DMS53 treated with DMSO at 0.1 percent for 48 hours (cell line): ENCODE results near the gene EEA1.
"Not testable (repeated sequence)": the region's sequence is repeated elsewhere in the genome, so short reads cannot be mapped to it uniquely, and the experiment has no call there.

Experiments
- DNase-seq: peaks from one replicate; lab custom pipeline; 2025; ENCODE audit not compliant: unreplicated experiment; lab: John Stamatoyannopoulos, UW

The EEA1 gene

DNA sequence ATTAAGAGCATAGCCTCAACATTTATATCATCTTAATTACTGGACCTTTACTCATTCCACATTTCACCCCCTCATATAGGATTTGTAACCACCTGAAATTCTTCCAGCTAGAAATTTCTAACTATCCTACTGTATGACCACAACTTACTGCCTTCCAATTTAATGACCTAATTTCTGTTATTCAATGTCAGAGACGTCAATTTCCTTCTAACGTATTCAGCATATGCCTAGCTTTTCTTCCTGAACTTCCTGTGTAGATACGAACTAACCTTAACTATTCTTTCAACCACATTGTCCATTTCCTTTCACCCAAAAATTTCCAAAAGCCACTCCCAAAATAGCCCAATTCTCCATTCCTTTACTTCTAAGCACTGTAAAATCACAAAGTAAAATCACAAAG is 108.0 kb downstream of the EEA1 start:
- no peak for DNase-seq

DNA sequence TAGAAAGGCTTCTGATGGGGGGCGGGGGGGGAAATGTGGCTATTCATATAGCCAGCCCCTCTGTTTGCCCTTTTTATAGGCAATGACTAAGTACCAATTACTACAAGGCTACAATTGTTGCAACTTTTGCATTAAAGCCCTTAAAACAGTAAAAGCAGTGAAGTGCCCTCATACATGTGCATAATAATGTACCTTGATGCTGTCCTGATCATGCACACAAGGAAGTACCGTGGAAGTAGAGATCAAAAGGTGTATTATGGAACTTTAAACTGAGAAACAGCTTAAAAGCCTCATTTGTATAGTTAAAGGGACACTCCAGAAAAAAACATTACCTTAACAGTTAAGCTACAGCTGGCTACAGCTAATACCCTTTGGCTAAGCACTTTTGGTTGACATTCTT is 114.5 kb downstream of the EEA1 start:
- DNase-seq = no peak

DNA sequence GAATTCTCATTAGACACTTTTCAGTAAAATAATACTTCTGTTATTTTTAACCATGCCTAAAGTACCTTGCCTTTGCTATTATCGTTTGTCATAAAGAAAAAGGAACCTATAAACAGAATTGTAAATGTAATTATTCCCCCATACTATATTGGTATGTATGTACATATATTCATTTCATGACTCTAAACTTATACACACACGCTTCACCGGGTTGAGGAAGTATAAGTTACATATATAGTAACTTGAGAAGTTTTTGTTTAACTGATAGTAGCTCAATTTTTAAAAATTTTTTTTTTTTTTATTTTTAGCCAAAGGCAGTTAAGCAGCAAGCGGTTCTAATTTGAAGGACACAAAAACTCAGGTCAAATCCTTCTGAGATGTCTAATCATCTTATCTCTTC is 118.7 kb downstream of the EEA1 start:
- no peak for DNase-seq

DNA sequence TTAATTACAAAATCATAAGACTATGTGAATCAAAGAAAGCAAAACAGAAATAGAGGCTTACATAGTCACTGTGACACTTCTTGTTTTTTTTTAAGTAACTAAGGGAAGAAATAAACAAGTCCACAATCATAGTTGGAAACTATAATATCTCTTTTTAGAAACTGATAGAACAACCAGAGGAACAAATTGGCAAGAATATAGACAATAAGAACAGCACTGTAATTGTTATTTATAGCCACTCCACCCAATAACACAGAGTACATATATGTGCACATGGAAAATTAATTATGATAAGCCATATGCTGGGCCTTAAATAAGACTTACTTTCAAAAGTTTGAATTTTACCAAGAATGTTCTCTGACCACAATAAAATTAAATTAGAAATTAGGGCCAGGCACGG is 125.2 kb downstream of the EEA1 start:
- DNase-seq = no peak

DNA sequence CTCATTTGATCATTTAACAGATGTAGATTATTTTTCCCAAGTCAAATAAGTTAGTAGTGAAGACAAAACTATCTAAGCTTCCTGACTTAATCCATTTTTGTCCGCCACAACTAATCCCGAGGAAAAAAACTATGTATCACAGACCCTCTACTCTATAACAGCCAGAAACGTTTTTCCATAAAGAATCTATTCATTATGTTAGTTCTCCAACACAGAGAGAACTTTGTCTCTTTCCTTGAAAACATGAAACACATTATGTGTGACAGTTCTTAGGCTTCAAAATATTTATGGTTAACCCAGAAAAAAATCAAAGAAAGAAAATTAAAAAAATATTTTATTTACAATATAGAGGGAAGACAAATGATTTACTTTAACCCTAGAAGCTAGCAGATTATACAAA is 126.2 kb downstream of the EEA1 start:
- no peak for DNase-seq

DNA sequence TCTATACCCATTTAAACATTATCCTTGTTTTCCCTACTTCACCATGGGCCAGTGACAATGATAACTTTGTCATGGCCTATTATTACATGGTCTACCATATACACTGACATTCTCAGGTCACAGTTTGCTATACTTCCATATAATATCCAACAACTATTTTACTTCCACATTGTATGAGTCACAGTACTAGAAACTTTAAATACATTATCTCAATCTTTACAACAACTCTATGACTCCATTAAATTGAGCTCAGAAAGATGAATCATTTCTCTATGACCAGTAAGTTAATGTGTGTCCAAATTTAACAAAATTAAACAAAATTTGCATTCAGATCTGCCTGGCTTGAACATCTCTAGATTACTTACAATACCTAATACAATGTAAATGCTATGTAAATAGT is 132.4 kb downstream of the EEA1 start:
- DNase-seq = no peak

DNA sequence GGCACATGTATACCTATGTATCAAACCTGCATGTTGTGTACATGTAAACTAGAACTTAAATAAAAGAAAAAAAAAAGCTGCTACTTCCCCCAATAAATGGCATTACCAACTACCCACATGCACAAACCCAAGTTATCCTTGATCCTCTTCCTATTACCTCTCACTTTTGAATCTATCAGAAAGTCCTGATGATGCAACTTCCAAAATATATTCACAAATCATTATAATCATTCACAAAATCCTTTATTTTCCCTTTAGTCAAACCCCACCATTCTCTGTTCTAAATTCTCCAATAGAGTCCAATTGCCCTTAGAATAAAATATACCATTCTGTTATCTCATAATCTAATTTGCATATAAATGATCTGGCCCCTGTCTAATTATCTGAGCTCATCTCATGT is 134.3 kb downstream of the EEA1 start:
- no peak for DNase-seq

DNA sequence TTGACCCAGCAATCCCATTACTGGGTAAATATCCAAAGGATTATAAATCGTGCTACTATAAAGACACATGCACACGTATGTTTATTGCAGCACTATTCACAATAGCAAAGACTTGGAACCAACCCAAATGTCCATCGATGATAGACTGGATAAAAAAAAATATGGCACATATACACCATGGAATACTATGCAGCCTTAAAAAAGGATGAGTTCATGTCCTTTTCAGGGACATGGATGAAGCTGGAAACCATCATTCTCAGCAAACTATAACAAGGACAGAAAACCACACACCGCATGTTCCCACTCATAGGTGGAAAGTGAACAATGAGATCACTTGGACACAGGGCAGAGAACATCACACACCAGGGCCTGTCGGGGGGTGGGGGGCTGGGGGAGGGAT is 134.7 kb downstream of the EEA1 start:
- DNase-seq = not testable (repeated sequence)

DNA sequence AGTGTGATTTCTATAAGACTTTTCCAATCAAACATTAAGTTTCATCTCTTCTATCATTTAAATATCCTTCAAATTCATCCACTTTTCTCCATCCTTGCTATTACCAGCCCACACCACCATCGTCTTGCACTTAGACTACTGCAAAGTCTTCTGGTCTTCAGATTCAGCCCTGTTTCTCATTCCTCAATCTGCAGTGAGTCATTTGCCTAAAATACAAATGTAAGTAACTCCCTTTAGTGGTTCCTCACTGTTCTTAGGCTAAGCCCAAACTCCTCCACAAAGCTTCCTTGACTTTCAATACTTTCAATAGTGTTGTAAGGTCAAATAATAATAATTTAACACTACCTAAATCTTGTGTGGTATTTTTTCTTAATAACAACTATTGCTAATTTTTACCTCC is 143.1 kb downstream of the EEA1 start:
- no peak for DNase-seq

DNA sequence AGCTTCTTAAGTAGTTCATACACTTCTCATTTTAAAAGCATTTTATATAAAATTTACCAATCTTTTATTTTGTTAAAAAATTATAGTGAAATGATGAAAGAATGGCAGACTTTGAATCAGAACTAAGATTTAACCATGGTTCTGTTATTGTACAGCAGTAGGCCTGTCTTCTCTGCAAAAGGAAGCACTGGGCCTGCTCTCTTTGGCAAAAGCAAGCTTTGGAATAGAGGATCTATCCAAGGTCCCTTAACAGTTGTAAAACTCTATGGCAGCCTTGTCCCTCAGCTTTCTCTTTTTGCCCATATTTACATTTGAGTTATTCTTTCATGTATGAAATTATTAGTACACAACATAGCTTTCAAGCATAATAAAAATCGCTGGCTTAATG is 143.5 kb downstream of the EEA1 start:
- no peak for DNase-seq

DNA sequence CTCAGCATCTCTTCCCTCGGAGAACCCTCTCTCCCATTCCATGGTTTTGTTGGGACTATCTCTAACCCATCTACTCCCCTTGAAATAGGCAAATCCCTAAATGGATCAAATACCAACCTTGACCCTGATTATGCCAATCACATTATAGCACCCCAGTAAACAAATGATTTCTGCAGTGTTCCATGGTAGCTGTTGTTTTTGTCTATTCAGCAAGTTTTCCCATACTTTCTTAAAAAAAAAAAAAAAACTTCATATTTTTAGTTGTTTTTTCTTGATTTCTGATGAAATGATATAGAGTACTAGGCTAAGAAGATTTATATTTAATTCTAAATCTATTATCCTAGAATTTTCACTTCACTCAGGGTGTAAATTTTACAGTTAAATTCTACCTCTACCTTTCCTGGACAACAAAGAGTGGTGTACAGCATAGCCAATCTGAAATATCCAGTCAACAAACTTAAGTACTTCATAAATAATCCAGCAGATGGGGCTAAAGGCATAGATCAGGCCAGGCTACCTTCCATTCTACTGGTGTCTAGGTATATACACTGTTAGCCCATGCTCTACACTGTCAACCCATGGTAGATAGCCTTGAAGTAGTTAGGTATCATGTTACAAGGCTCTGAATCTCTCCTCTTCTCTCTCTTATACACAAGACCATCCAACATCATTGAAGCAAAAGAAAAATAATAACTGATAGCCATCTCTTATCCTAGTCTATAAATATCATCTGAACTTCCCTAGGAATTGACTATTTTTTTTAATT is 144.1 kb downstream of the EEA1 start:
- DNase-seq = peak; percentile 98

DNA sequence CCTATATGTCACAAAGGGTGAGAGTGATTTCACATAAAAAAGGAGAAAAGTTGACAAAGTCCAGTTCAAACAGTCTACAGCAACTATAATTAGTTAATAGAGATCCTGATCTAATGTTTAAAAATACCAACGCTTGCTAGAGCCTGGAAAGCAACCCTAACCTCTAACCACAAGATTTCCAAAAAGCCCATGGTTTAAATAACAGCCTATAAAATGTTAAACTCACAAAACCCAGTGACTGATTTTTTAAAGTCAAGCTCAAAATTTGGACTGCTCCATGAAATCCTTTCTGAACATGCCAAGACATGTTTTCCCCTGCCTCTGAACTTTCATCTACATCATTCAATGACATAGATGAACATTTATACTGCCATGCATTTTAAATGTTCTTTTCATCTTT is 144.7 kb downstream of the EEA1 start:
- DNase-seq = no peak

DNA sequence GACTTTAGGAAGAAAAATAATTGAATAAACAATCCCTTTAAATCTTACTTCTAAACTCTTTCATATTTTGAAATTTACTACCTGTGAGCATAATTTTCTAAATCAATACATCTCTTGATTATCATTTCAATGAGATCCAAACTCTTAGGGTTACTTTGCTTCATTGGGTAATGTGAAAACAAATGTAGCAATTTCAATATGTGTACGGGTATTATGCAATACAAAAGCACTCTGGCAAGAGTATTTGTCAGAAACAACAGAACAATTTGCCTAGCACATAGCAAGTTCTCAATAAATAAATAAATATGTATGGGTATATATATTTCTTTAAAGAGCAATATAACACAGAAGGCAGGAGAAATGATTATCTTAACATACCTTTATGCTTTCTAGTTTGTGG is 149.2 kb downstream of the EEA1 start:
- no peak for DNase-seq

DNA sequence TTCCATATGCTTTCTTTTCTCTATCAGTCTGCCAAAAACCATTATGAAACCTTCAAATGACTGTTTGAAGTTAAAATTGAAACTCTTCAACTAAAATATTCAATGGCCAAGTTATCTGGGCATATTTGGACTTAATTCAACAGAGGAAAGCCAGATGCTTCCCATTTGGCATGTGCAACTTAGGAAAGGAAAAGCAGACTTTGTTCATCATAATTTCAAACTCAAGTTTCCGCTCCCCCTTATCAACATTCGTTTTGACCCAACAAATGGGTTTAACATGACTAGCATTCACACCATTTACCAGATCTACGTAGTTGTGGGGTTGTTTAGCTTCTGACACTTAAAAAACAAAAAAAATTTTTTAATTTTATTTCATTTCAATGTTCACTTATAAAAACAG is 150.6 kb downstream of the EEA1 start:
- DNase-seq = no peak

DNA sequence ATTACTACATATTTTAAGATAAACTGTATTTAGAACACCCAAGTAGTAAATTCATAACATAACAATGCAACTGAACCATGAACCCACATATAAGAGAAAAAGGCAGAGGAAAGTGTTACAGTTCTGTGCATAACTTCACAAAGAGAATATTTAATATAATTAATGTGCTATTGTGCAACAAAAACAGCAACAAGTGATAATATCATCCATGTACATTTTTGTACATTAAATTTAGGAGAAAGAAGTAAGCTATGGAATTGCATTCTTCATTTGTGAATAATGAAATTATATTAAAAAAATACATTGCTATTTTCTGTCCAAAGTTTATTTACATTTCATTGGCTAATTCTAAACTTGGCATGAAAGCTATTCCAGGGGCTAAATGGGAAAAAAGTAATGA is 153.7 kb downstream of the EEA1 start:
- DNase-seq = no peak

DNA sequence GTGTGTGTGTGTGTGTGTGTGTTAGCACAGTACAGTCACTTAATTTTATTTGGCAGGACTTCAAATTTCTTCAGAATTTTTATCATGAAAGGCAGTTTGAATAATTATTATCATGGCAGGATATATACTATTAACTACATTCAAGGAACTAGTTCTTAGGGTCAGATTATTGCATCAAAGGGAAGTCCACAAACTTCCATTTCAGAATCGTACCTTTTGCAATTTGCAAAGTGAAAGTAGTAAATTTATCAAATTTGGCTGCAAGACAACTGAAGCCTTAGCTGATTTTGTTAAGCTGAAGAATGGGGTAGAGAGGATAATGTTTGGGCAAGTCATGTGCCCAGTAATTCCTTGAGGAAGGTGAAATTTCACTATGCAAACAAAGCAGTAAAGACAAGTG is 158.1 kb downstream of the EEA1 start:
- DNase-seq = no peak

DNA sequence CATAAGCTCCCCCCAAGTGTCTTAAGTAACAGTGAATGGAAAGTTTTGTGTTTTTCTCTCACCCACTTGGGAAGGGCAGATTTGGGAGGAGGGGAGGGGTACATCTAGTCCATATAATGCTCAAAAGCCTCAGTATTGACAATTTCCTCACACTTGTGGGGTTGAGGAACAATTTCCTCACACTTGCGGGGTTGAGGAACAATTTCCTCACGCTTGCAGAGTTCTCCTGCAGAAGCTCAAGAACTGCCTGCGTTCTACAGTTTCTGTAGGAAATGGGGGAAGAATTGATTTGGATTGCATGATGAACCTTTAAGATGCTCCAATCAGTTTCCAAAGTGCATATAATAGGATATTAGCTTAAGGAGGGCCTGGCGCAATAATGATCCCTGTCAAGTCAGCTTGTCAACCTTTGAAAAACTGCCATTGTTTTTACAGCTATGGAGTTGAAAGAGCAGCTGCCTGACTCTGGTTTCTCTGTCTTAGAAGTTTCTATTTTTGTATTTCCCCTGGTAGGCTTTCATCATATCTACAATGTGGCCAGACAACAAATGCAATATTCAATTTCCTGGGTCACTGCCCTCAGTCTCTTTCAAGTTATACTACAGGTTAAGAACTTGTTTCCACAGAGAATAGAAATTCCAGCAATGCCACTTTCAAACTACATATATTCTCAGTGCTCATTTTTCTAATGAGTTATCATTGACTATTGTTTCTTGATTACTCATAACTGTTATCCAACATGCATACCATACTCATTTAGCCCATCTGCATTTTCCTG is 159.8 kb downstream of the EEA1 start:
- no peak for DNase-seq

DNA sequence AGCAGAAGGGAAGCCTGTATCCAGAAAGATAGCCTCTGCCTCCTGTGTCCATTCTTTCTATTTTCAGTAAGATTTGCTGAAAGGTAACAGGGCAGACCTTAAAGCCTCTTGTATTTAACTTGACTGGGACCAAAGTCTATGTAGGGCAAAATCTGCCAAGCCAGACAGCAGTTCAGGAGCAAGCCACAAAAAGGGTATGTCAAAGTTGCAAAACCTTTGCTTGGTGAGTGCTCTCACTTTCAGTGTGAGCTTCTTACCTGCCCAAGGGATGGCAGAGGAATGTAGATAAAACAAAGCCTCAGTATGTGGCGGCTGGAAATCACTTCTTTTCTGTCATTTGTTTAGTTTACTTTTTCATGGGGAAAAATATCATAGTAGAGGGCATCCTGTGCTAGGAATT is 163.2 kb downstream of the EEA1 start:
- no peak for DNase-seq

DNA sequence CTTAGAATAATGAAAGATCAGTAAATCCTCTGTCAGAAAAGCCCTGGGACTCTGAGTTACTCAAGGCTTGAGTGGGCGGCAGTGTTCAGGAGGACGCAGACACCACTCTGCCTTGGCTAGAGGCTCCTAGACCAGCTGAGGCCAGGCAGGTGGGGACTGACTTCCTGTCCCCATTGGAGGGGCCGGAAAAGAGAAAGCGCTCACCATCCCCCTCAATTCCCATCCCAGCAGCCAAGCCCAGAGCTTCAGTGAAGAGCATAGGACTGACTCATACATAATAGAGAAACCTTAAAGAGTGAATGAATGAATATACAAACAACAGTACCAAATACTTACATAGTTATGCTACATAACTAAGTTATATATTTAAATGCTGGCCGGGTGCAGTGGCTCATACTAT is 164.3 kb downstream of the EEA1 start:
- no peak for DNase-seq

DNA sequence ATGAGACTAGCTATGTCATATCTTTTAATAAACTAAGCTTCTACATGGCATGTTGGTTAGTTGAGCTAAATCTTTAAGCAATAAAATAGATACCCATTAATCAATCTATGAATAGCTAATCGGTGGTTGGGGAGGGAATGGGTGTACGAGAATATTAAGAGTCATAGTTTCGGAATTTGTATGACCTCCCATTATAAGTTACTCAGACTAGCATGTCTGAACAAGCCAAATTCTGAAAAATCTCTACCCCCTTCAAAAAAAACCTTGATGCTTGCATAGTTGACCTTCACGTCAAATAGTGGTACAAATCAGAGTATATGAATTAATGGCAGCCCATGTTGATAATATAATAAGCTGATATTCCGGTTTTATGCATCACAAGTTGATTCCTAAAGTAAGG is 166.3 kb downstream of the EEA1 start:
- DNase-seq = no peak

DNA sequence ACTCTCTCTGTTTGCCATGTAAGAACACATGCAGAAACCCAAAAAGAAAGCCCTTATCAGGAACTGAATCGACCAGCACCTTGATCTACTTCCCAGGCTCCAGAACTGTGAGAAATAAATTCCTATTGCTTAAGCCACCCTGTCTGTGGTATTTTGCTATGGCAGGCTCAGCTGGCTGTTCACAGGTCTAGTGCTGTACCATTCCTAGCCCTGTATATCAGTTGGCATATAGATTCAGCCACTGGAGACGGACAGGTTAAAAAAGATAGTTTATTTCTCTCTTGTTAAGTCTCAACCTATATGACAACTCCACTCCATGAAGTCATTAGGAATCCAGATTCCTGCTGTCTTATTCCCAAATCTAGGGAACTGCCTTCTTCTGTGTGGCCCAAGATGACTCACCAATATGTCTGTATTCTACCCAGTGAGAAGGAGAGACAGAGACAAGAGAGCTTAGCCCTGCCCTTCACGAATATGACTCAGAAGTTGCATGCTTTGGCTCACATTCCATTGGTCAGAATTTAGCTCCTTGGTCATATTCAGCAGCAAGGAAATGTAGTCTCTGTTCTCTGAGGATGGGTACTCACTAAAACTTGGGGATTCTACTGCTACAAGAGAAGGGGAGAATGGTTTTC is 169.3 kb downstream of the EEA1 start:
- DNase-seq = no peak

DNA sequence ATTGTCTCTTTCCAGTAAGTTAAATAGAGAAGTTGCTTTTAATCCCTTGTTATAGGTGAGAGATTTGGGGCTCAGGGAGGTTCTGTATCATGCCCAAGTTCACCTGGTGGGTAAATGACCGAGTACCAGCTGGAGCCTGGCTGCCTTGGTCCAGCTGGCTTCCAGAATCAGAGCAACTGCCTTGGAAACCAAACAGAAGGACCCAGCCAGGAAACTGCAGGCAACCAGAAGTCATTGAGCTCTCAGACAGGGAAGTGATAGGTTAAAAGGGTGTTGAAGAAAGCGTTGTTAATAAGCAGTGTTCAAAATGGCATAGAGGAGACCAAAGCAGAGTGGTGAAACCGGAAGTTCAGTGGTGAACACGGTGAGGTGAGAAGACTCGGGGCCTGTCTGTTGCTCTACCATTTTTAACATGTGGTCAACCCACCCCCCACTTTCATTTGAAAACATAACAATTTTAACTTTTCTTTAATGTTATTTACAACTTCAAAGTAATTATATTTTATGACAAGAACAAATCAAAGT is 171.4 kb downstream of the EEA1 start:
- DNase-seq = no peak
